SK-N-SH treated with all-trans-retinoic acid at 6 μM for 48 hours (cell line): ENCODE measurements around the gene KIFC3.

Experiments
- ARNTL ChIP-seq: fragments of 450-650 bp; formaldehyde crosslinking; IDR thresholded peaks from 2 replicates; pipeline ENCODE4 v1.5.0; 2020; ENCODE audit warnings: low read depth, mild to moderate bottlenecking, moderate library complexity, borderline replicate concordance
- ESRRG ChIP-seq: fragments of 250-450 bp; sonication (Bioruptor Pico); IDR thresholded peaks from 2 replicates; pipeline ENCODE4 v1.6.1; 2021; ENCODE audit warnings: mild to moderate bottlenecking
- PATZ1 ChIP-seq: fragments of 250-450 bp; sonication (Bioruptor Pico); IDR thresholded peaks from 2 replicates; pipeline ENCODE4 v1.8.0; 2020; ENCODE audit warnings: mild to moderate bottlenecking, moderate library complexity, borderline replicate concordance

- TF ChIP-seq PATZ1 (CRISPR knock-in tag) (no peak), ESRRG (no peak), ARNTL (CRISPR knock-in tag) (no peak)
Measured at GRCh38 chr16:57741660-57742191, 60.6 kb downstream of the KIFC3 start.
